HUES64 (cell line): ENCODE measurements around the gene GPR156.
A peak's percentile ranks its signal among the peaks of the same experiment; 100 is the strongest.

ENCODE experiments used
- H3K27ac ChIP-seq: 2 replicates; pipeline ENCODE4 v1.7.0; 2013; ENCODE audit warnings: low read depth, low read length, inconsistent platforms
- H3K27me3 ChIP-seq: 2 replicates; pipeline ENCODE4 v1.6.1; 2013; ENCODE audit warnings: mild to moderate bottlenecking, low read length; ENCODE audit not compliant: insufficient read depth
- H3K36me3 ChIP-seq: 2 replicates; pipeline ENCODE4 v1.6.1; 2013; ENCODE audit warnings: mild to moderate bottlenecking, low read length; ENCODE audit not compliant: insufficient read depth
- H3K4me1 ChIP-seq: 2 replicates; pipeline ENCODE4 v1.6.1; 2013; ENCODE audit warnings: mild to moderate bottlenecking, low read length, moderate library complexity; ENCODE audit not compliant: insufficient read depth
- H3K4me3 ChIP-seq: 2 replicates; pipeline ENCODE4 v1.5.1; 2013; ENCODE audit warnings: mild to moderate bottlenecking, low read length, moderate library complexity
- H3K9ac ChIP-seq: 2 replicates; pipeline ENCODE4 v1.6.1; 2013; ENCODE audit warnings: mild to moderate bottlenecking, low read depth, low read length
- H3K9me3 ChIP-seq: 2 replicates; pipeline ENCODE4 v1.6.1; 2013; ENCODE audit warnings: low read depth, low read length; ENCODE audit not compliant: insufficient read depth
- WGBS: fragments of 150-250, 120-280 bp; methylation state at CpG from one replicate; pipeline ENCODE4 v1.1.7; 2013; ENCODE audit warnings: missing lambda C conversion rate; 5-methylcytosine and 5-hydroxymethylcytosine counted together

Gene GPR156

DNA sequence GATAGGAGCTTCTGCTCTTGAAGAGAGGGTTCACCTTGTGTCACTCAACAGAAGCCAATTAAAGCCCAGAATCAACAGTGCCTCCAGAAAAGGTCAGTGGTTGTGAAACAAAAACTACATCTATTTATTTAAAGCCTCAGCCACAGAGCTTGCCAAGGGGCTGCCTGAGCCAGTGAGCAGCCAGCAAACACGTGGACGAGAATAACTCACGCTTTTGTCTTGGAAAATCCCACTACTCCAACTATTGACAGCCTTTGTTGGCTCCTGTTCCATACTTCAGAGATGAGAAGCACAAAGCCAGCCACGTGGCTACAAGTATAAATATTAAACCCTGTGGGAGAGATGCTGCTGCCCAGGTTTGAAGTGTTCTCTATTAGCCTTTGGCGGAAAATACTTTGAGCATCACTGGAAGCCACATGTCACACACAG lies 10.3 kb downstream of the GPR156 start:
- 90% methylated on average over 5 of the region's 5 CpGs for WGBS
- H3K9ac ChIP-seq = no peak overlapping the region

DNA sequence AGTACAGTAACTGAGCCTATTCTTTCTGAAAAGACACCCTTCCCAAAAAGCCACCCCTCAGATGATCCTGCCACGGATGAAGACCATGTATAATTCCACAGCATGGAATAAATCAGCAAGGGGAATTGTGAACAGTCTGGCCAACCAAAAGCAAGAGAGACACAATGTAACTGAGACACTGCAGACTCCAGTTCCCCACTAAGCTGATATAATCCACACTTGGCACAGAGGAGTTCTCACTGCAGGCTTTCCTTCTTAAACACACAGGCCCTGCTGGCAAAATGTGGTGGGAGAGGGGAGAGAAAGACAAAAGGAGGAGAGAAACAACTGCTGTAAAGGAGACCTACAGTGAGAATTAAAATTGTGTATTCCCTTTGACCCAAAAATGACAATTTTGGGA lies 12.7 kb downstream of the GPR156 start:
- Histone ChIP-seq H3K4me3 (no peak overlapping the region), H3K9ac (no peak overlapping the region), H3K27ac (no peak overlapping the region), H3K9me3 (no peaks in the 10 kb centered on the region), H3K36me3 (no peaks in the 10 kb centered on the region), H3K27me3 (no peaks in the 10 kb centered on the region), H3K4me1 (no peaks in the 10 kb centered on the region)
- WGBS = 83% methylated on average over 1 of the region's 1 CpG

More for the DNA sequence above, 10.3 kb downstream of the GPR156 start:
- H3K4me3 ChIP-seq = no peak overlapping the region
- no peaks in the 10 kb centered on the region for H3K9me3 ChIP-seq
- H3K4me1 ChIP-seq = no peaks in the 10 kb centered on the region
- H3K27ac ChIP-seq = no peak overlapping the region
- H3K27me3 ChIP-seq = no peaks in the 10 kb centered on the region
- H3K36me3 ChIP-seq = no peaks in the 10 kb centered on the region

DNA sequence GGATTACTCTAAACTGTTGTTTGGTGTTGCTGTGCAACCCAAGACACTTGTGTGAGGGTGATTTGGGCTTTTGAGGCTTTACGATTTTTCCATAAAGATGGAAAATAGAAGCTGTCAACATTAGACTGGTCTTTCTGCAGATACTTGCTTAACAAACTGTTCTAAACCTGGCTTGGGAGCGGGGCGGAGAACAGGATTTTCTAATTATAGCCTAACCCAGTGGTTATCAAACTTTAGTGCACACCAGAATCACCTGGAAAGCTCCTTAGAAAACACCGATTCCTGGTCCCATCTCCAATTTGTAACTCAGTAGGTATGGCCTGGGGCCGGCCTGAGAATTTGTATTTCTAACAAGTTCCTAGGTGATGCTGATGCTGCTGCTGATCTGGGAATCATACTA lies 19.0 kb downstream of the GPR156 start:
- H3K4me1 ChIP-seq = no peaks in the 10 kb centered on the region
- no peaks in the 10 kb centered on the region for H3K36me3 ChIP-seq
- H3K4me3 ChIP-seq = no peak overlapping the region
- no peaks in the 10 kb centered on the region for H3K9me3 ChIP-seq
- WGBS = 83% methylated on average over 5 of the region's 5 CpGs
- no peaks in the 10 kb centered on the region for H3K27me3 ChIP-seq
- no peak overlapping the region for H3K9ac ChIP-seq
- no peak overlapping the region for H3K27ac ChIP-seq

DNA sequence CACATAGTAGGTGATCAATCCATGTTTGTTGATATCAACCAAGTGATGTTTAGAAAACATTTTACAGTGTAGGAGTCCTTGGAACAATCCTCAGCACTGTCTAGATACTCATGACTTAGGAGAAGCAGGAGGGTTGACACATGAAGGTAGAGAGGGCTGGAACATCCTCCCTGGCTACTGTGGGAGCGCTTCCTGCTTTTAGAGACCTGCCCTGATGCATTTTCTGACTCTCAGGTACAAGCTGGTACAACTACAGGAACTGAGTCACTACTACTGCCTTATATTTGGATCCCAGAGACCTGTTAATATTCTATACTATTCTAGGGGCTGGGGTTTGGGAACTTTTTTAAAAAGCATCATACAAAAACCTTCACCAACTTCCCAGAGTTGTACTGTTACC lies 20.1 kb downstream of the GPR156 start:
- no peak overlapping the region for H3K27ac ChIP-seq
- H3K36me3 ChIP-seq = no peaks in the 10 kb centered on the region
- 100% methylated on average over 1 of the region's 1 CpG for WGBS
- no peaks in the 10 kb centered on the region for H3K4me1 ChIP-seq
- no peaks in the 10 kb centered on the region for H3K27me3 ChIP-seq
- H3K9me3 ChIP-seq = no peaks in the 10 kb centered on the region
- H3K4me3 ChIP-seq = no peak overlapping the region
- H3K9ac ChIP-seq = no peak overlapping the region

DNA sequence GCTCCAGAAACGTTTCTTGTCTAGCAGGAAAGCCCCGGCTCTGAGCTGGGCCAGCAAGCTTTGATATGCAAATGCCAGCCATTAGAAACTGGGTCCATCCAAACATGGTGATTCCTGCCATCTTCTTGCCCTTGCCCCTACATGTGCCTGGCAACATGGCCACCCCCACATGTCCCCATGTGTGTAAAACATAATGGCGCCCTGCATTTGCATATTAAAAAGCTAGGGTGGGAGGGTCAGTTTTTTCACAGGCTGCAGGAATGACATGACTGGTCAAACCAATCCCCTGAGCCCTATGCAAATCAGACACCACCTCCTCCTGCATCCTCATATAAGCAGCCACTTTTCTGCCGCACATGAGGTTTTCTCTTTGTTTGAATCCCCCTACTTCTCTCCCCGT lies 21.2 kb downstream of the GPR156 start:
- no peak overlapping the region for H3K4me3 ChIP-seq
- WGBS = 69% methylated on average over 4 of the region's 5 CpGs
- H3K9me3 ChIP-seq = no peaks in the 10 kb centered on the region
- H3K36me3 ChIP-seq = no peaks in the 10 kb centered on the region
- H3K4me1 ChIP-seq = no peaks in the 10 kb centered on the region
- no peaks in the 10 kb centered on the region for H3K27me3 ChIP-seq
- H3K27ac ChIP-seq = no peak overlapping the region
- no peak overlapping the region for H3K9ac ChIP-seq

DNA sequence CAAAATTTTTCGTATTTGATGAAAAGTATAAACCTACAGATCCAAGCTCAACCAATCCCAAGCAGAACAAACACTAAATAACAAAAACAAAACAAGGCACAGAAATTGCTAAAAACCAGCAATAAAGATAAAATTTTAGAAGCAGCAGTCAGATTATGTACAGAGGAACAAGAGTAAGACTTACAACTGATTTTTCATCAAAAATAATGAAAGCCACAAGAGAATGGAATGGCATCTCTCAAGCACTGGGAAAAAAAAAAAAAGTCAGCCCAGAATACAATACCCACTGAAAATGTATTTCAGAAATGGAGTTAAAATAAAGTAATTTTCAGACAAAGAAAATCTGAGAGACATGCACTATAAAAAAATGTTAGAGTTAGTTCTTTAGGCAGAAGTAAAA lies 27.0 kb downstream of the GPR156 start:
- Histone ChIP-seq H3K36me3 (no peaks in the 10 kb centered on the region), H3K27me3 (no peaks in the 10 kb centered on the region), H3K9ac (no peak overlapping the region), H3K4me1 (no peaks in the 10 kb centered on the region), H3K4me3 (no peak overlapping the region), H3K27ac (no peak overlapping the region), H3K9me3 (peaks cover 17% of the 10 kb centered on the region; the same call in 1 of the 2 replicates)
- no CpG with 5 or more reads among the region's 1 CpG for WGBS

DNA sequence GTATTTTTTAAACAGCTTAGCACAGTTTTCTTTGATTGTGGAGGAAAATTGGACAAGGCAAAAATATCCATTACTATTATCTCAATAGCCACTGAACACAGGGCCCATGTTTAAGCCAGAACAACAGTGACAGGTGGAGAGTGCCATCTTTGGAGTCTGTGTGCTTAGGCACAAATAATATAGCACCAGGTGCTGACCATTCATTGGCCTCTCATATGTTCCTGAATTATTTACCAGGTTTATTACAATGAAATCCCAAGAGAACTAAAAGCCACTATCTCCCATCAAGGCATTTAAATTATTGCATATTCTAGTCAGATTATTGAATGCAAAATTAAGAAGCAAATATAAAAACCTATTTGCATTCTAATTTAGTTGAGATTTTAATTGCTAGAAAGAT lies 39.6 kb downstream of the GPR156 start:
- no peaks in the 10 kb centered on the region for H3K4me1 ChIP-seq
- H3K9ac ChIP-seq = no peak overlapping the region
- H3K27ac ChIP-seq = no peak overlapping the region
- H3K9me3 ChIP-seq = no peaks in the 10 kb centered on the region
- no peaks in the 10 kb centered on the region for H3K27me3 ChIP-seq
- H3K4me3 ChIP-seq = no peak overlapping the region
- H3K36me3 ChIP-seq = no peaks in the 10 kb centered on the region

DNA sequence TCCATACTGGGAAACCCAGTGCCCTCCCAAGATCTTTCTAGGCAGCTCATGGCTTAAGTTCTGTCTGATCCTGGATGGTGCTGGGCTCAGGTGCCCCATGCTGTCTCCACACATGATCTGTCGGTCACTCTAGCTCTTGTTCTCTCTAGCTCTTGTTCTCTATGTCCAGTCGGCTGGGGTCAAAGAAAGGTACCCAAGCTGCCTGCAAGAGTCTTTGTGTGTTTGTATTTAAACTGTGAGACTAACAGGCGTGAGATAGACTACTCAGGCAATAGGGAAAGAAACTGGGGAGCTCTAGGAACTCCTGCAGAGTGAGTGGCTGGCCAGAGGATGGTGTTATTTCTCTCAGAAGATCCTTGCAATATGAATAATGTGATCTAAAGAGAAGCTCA lies 40.2 kb downstream of the GPR156 start:
- Histone ChIP-seq H3K27me3 (no peaks in the 10 kb centered on the region), H3K9me3 (no peaks in the 10 kb centered on the region), H3K9ac (no peak overlapping the region), H3K27ac (0 out of 2 replicates have a peak overlapping the region, but pooled peaks have one; percentile 6), H3K4me1 (no peaks in the 10 kb centered on the region), H3K36me3 (no peaks in the 10 kb centered on the region), H3K4me3 (no peak overlapping the region)
- WGBS = 78% methylated on average over 3 of the region's 3 CpGs

DNA sequence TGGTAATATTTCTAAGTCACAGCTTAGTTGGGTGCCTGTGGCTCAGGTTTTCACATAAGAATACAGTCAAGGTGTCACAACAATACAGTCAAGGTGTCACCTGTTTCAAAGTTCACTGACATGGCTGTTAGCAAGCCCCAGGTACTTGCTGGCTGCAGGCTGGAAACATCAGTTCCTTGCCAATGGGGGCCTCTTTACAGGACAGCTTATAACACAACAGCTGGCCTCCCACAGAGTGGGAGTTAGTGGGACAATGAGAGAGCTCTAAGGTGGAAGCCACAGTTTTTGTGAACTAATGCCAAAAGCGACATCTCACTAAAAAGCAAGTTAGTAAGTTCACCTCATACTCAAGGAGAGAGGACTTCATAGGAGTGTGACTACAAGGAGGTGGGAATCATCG lies 45.4 kb downstream of the GPR156 start:
- WGBS = 83% methylated on average over 1 of the region's 2 CpGs
- no peaks in the 10 kb centered on the region for H3K27me3 ChIP-seq
- no peak overlapping the region for H3K9ac ChIP-seq
- H3K36me3 ChIP-seq = no peaks in the 10 kb centered on the region
- H3K27ac ChIP-seq = no peak overlapping the region
- no peaks in the 10 kb centered on the region for H3K4me1 ChIP-seq
- no peaks in the 10 kb centered on the region for H3K9me3 ChIP-seq
- H3K4me3 ChIP-seq = no peak overlapping the region

DNA sequence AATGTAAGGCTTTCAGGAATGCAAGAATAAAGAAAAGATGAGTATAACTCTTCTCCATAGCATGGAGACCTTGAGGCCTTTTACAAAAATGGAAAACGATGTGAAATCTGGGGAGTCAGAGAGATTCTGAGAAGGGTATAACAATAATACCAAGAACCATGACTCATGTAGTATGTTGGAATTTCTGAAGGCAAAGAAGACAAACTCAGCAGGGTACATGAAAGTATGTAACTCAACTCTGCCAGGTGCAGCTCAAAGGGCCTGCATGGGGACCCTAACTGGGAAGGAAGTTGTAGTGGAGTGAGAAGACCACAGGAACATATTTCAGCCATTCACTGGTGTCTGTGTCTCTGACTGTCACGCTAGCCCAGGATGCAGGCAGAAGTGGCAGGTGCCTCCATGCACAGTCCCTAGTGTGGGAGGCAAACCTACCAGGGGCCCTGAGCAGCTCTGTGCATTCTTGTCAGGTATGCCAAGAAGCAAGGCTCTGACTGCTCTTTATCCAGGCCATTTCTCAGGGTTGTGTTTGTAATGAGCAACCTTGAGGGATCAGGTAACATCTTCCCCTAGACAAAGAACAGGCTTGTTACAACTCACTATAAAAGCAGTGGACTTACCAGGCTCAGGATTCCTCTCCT lies 57.2 kb downstream of the GPR156 start:
- WGBS = 69% methylated on average over 2 of the region's 2 CpGs
- Histone ChIP-seq H3K9me3 (peaks cover 5% of the 10 kb centered on the region; the same call in 1 of the 2 replicates), H3K4me3 (no peak overlapping the region), H3K36me3 (no peaks in the 10 kb centered on the region), H3K27me3 (no peaks in the 10 kb centered on the region), H3K27ac (no peak overlapping the region), H3K4me1 (0 out of 2 replicates have a peak, but pooled peaks cover 5% of the 10 kb centered on the region), H3K9ac (no peak overlapping the region)

DNA sequence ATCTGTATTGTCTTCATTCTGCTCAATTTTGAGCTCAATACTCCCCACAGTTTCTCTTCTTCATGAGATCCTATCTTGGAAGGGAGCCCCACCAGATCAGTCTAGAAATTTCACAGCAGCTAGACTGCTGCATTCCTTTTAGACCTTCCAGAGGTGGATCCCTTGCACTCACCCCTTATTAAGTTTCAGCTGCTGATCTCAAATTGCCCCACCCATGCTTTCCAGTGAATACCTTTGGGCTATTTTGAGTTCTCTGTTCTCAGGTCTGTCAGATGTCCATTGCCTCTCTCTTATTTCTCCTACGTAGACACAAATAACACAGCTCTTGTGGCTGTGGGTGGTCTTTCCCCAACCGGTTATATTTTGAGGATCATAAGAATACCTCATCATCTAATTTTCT lies 60.8 kb downstream of the GPR156 start:
- H3K36me3 ChIP-seq = no peaks in the 10 kb centered on the region
- H3K9me3 ChIP-seq = no peaks in the 10 kb centered on the region
- H3K4me3 ChIP-seq = no peak overlapping the region
- H3K9ac ChIP-seq = no peak overlapping the region
- WGBS = 100% methylated on average over 1 of the region's 2 CpGs
- H3K27me3 ChIP-seq = no peaks in the 10 kb centered on the region
- H3K27ac ChIP-seq = no peak overlapping the region
- 0 out of 2 replicates have a peak, but pooled peaks cover 5% of the 10 kb centered on the region for H3K4me1 ChIP-seq

DNA sequence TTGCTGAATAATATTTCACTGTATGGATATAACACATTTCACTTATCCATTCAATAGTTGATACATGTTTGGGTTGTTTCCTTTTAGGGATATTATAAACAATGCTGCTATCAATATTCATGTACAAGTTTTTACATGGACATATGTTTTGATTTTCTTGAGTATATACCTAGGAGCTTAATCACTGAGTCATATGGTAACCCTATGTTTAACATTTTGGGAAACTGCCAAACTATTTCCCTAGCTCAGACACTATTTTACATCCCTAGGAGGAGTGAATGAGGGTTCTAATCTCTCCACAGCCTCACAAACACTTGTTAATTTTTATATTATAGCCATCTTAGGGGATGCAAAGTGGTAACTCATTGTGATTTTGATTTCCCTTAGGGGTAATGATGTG lies 66.0 kb downstream of the GPR156 start:
- peaks cover 8% of the 10 kb centered on the region; the same call in 1 of the 2 replicates for H3K4me1 ChIP-seq
- no peak overlapping the region for H3K27ac ChIP-seq
- H3K27me3 ChIP-seq = no peaks in the 10 kb centered on the region
- no peak overlapping the region for H3K9ac ChIP-seq
- no peak overlapping the region for H3K4me3 ChIP-seq
- H3K9me3 ChIP-seq = no peaks in the 10 kb centered on the region
- H3K36me3 ChIP-seq = no peaks in the 10 kb centered on the region
